T-cell (primary cell): ENCODE measurements around the gene PGLYRP2. TPM values are rescaled to one million over a fixed set of nuclear protein-coding genes. Genes with fewer than 3 reads are reported as not detected.

Source experiments
- ATAC-seq, 4 experiments: fragments of 200-7000 bp in 3 of 4; fragments of 150-1000 bp in 1 of 4; cut with Tn5 transposase; replicated peaks in 1 of 4; 1 replicate in 3 of 4; 2 replicates in 1 of 4; pipeline ENCODE4 v1.10.0; 2021; ENCODE audit warnings: moderate library complexity in 3 of 4, mild to moderate bottlenecking in 2 of 4, moderate number of reproducible peaks in 1 of 4
- CTCF ChIA-PET, 2 donors: fragments of 300-600 bp; sonication (Branson Sonifier 250); formaldehyde crosslinking; loops; one replicate each; lab custom pipeline; 2022; ENCODE audit warnings: antibody characterized with exemption in 2 of 2; lab: Charles Lee
- POLR2A ChIA-PET, 2 donors: fragments of 300-600 bp; sonication (Branson Sonifier 250); formaldehyde crosslinking; loops; one replicate each; lab custom pipeline; 2022; ENCODE audit warnings: antibody characterized with exemption in 2 of 2; lab: Charles Lee
- DNase-seq, 35 experiments: peaks; one replicate each; pipeline versions ENCODE4 v3.0.0 to v3.0.0-alpha.2; 2013 to 2023
- H3K27ac ChIP-seq: one replicate; pipeline ENCODE4 v1.5.1; 2013; ENCODE audit warnings: low read length
- H3K27me3 ChIP-seq, 2 experiments: replicated peaks in 1 of 2; 1 replicate in 1 of 2; 2 replicates in 1 of 2; pipeline versions ENCODE4 v1.6.1 to v1.7.0; 2013; ENCODE audit warnings: low read length in 1 of 2, mixed read lengths in 1 of 2; ENCODE audit not compliant: control insufficient read depth in 2 of 2, insufficient read depth in 2 of 2; ENCODE audit errors: extremely low read depth in 1 of 2
- H3K36me3 ChIP-seq, 2 donors: 1 replicate in 1 of 2; 2 replicates in 1 of 2; pipeline versions ENCODE4 v1.6.1 to v1.7.0; 2013; ENCODE audit warnings: low read length in 1 of 2; ENCODE audit not compliant: control insufficient read depth in 2 of 2, insufficient read depth in 1 of 2; ENCODE audit errors: extremely low read depth in 1 of 2
- H3K4me1 ChIP-seq, 2 experiments: 1 replicate in 1 of 2; 2 replicates in 1 of 2; pipeline versions ENCODE4 v1.6.1 to v1.7.0; 2013; ENCODE audit warnings: low read length in 2 of 2, mixed read lengths in 1 of 2; ENCODE audit not compliant: insufficient read depth in 2 of 2, control insufficient read depth in 1 of 2; ENCODE audit errors: extremely low read depth in 1 of 2
- H3K4me3 ChIP-seq, 2 donors: 1 replicate in 1 of 2; 2 replicates in 1 of 2; pipeline versions ENCODE4 v1.5.1 to v1.7.0; 2013; ENCODE audit warnings: mild to moderate bottlenecking in 2 of 2, low read length in 1 of 2, moderate library complexity in 1 of 2; ENCODE audit not compliant: control insufficient read depth in 1 of 2; ENCODE audit errors: extremely low read depth in 1 of 2
- H3K9me3 ChIP-seq: 2 replicates; pipeline ENCODE4 v1.7.0; 2013
- H3K27ac Mint-ChIP-seq, 2 donors: one replicate each; pipeline ENCODE4 v1.8.0; 2020 to 2021; ENCODE audit warnings: mild to moderate bottlenecking in 2 of 2, mixed read lengths in 2 of 2
- H3K27me3 Mint-ChIP-seq, 2 donors: one replicate each; pipeline ENCODE4 v1.8.0; 2021 to 2022; ENCODE audit warnings: mixed read lengths in 2 of 2
- H3K36me3 Mint-ChIP-seq: one replicate; pipeline ENCODE4 v1.8.0; 2021; ENCODE audit warnings: mixed read lengths
- H3K4me1 Mint-ChIP-seq, 3 donors: one replicate each; pipeline ENCODE4 v1.8.0; 2020 to 2022; ENCODE audit warnings: mixed read lengths in 3 of 3, mild to moderate bottlenecking in 1 of 3
- H3K4me3 Mint-ChIP-seq, 3 donors: one replicate each; pipeline ENCODE4 v1.8.0; 2020 to 2022; ENCODE audit warnings: mild to moderate bottlenecking in 3 of 3, mixed read lengths in 3 of 3, moderate library complexity in 3 of 3
- H3K9me3 Mint-ChIP-seq, 3 donors: one replicate each; pipeline ENCODE4 v1.8.0; 2020 to 2022; ENCODE audit warnings: mixed read lengths in 3 of 3
- WGBS: methylation state at CpG from one replicate; pipeline ENCODE4 v1.1.5; 2013; ENCODE audit warnings: missing lambda C conversion rate; ENCODE audit not compliant: insufficient coverage; 5-methylcytosine and 5-hydroxymethylcytosine counted together
- total RNA-seq, 35 experiments: library from RNA in 6 of 35; stranded (reverse) in 6 of 35; fragments of 120-200 nt in 1 of 35; gene quantifications; one replicate each; pipeline versions ENCODE4 v1.2.1 to v1.2.4 and lab custom pipeline; 2013 to 2026

PGLYRP2 gene
- total RNA-seq, 5 donors from 2014 or later (not counting 1 experiment from before 2014, with no cell fraction given): 0.13 to 1.3 (median 0.72) TPM

GRCh38 chr19:15443325-15443724 lies 36.0 kb downstream of the PGLYRP2 start:
- Histone ChIP-seq H3K27me3 (no peaks in the 10 kb centered on the region), H3K36me3 (peaks cover 0 to 11% of the 10 kb centered on the region in 2 donors), H3K27ac (no peak overlapping the region), H3K4me1 (no peaks in the 10 kb centered on the region), H3K4me3 (no peak overlapping the region), H3K9me3 (no peaks in the 10 kb centered on the region)
- Mint-ChIP-seq H3K36me3 (no peaks in the 10 kb centered on the region), H3K9me3 (no peaks in the 10 kb centered on the region), H3K27me3 (no peaks in the 10 kb centered on the region), H3K4me3 (no peak overlapping the region), H3K27ac (peak overlapping the region in 1 of 2 donors; percentile 46), H3K4me1 (peaks cover 0 to under 1% (median under 1%) of the 10 kb centered on the region in 3 donors)
- POLR2A ChIA-PET: no interaction called here
- DNase-seq (no peak), ATAC-seq (no peak)
- CTCF ChIA-PET: no interaction called here
- 77% methylated on average over 1 of the region's 3 CpGs for WGBS

GRCh38 chr19:15442142-15442920 lies 37.0 kb downstream of the PGLYRP2 start:
- DNase-seq: no peak
- no peak overlapping the region for H3K4me3 ChIP-seq
- 90% methylated on average over 12 of the region's 13 CpGs for WGBS
- H3K4me1 ChIP-seq: no peaks in the 10 kb centered on the region
- Mint-ChIP-seq H3K4me3 (no peak overlapping the region), H3K9me3 (no peaks in the 10 kb centered on the region), H3K27me3 (no peaks in the 10 kb centered on the region), H3K27ac (no peak overlapping the region), H3K4me1 (no peaks in the 10 kb centered on the region), H3K36me3 (no peaks in the 10 kb centered on the region)
- POLR2A ChIA-PET: interaction anchor here in 1 of 2 donors (0.7 kb wide), 1 partner anchor 16 kb away, joined by 6 read pairs; no protein-coding TSS in a partner anchor
- no peak overlapping the region for H3K27ac ChIP-seq
- no peaks in the 10 kb centered on the region for H3K27me3 ChIP-seq
- CTCF ChIA-PET: no interaction called here
- ATAC-seq: no peak
- no peaks in the 10 kb centered on the region for H3K9me3 ChIP-seq
- peaks cover 0 to 11% of the 10 kb centered on the region in 2 donors for H3K36me3 ChIP-seq

GRCh38 chr19:15441317-15441716 lies 38.0 kb downstream of the PGLYRP2 start:
- H3K27ac ChIP-seq: no peak overlapping the region
- Mint-ChIP-seq H3K9me3 (no peaks in the 10 kb centered on the region), H3K4me1 (no peaks in the 10 kb centered on the region), H3K27me3 (no peaks in the 10 kb centered on the region), H3K4me3 (no peak overlapping the region), H3K36me3 (no peaks in the 10 kb centered on the region), H3K27ac (no peak overlapping the region)
- CTCF ChIA-PET: no interaction called here
- ATAC-seq (no peak), DNase-seq (no peak)
- no peak overlapping the region for H3K4me3 ChIP-seq
- no peaks in the 10 kb centered on the region for H3K27me3 ChIP-seq
- WGBS: no CpG with 5 or more reads among the region's 3 CpGs
- H3K9me3 ChIP-seq: no peaks in the 10 kb centered on the region
- H3K36me3 ChIP-seq: peaks cover 0 to 11% of the 10 kb centered on the region in 2 donors
- POLR2A ChIA-PET: interaction anchor here in 1 of 2 donors (0.7 kb wide), 1 partner anchor 17 kb away, joined by 6 read pairs; no protein-coding TSS in a partner anchor
- H3K4me1 ChIP-seq: no peaks in the 10 kb centered on the region

GRCh38 chr19:15439821-15440641 lies 39.3 kb downstream of the PGLYRP2 start:
- DNase-seq (no peak), ATAC-seq (peak in 1 of 4 experiments; percentile 19)
- H3K9me3 Mint-ChIP-seq: no peaks in the 10 kb centered on the region
- H3K27me3 Mint-ChIP-seq: no peaks in the 10 kb centered on the region
- no peaks in the 10 kb centered on the region for H3K36me3 Mint-ChIP-seq
- Histone ChIP-seq H3K27ac (no peak overlapping the region), H3K36me3 (peaks cover 0 to 11% of the 10 kb centered on the region in 2 donors), H3K27me3 (no peaks in the 10 kb centered on the region), H3K9me3 (no peaks in the 10 kb centered on the region), H3K4me1 (no peaks in the 10 kb centered on the region), H3K4me3 (no peak overlapping the region)
- 93% methylated on average over 34 of the region's 38 CpGs for WGBS
- no peak overlapping the region for H3K27ac Mint-ChIP-seq
- no peak overlapping the region for H3K4me3 Mint-ChIP-seq
- ChIA-PET POLR2A (no interaction called here), CTCF (no interaction called here)
- H3K4me1 Mint-ChIP-seq: no peaks in the 10 kb centered on the region

GRCh38 chr19:15439078-15439799 lies 40.1 kb downstream of the PGLYRP2 start:
- no peak overlapping the region for H3K4me3 Mint-ChIP-seq
- no peaks in the 10 kb centered on the region for H3K4me1 Mint-ChIP-seq
- ChIA-PET POLR2A (no interaction called here), CTCF (no interaction called here)
- peaks cover 0 to 11% of the 10 kb centered on the region in 2 donors for H3K36me3 ChIP-seq
- no peaks in the 10 kb centered on the region for H3K27me3 Mint-ChIP-seq
- no peak overlapping the region for H3K27ac Mint-ChIP-seq
- H3K4me1 ChIP-seq: no peaks in the 10 kb centered on the region
- no peak overlapping the region for H3K4me3 ChIP-seq
- ATAC-seq (no peak), DNase-seq (no peak)
- H3K27ac ChIP-seq: no peak overlapping the region
- H3K36me3 Mint-ChIP-seq: no peaks in the 10 kb centered on the region
- no peaks in the 10 kb centered on the region for H3K9me3 Mint-ChIP-seq
- WGBS: 73% methylated on average over 19 of the region's 25 CpGs
- H3K9me3 ChIP-seq: no peaks in the 10 kb centered on the region
- H3K27me3 ChIP-seq: no peaks in the 10 kb centered on the region

GRCh38 chr19:15438577-15438976 lies 40.7 kb downstream of the PGLYRP2 start:
- Histone ChIP-seq H3K4me1 (peaks cover 0 to 3% of the 10 kb centered on the region in 2 experiments), H3K27ac (no peak overlapping the region), H3K27me3 (no peaks in the 10 kb centered on the region), H3K4me3 (no peak overlapping the region), H3K36me3 (peaks cover 0 to 11% of the 10 kb centered on the region in 2 donors), H3K9me3 (no peaks in the 10 kb centered on the region)
- Mint-ChIP-seq H3K4me3 (no peak overlapping the region), H3K9me3 (no peaks in the 10 kb centered on the region), H3K27ac (no peak overlapping the region), H3K27me3 (no peaks in the 10 kb centered on the region), H3K4me1 (peaks cover 1 to 2% (median 2%) of the 10 kb centered on the region in 3 donors), H3K36me3 (no peaks in the 10 kb centered on the region)
- WGBS: 95% methylated on average over 22 of the region's 27 CpGs
- ATAC-seq (no peak), DNase-seq (no peak)
- ChIA-PET POLR2A (interaction anchor here in 1 of 2 donors (0.6 kb wide), 1 partner anchor 94 kb away, joined by 4 read pairs; no protein-coding TSS in a partner anchor), CTCF (no interaction called here)
